Neural progenitor cell (in vitro differentiated cells): Measurements from ENCODE around the gene TSHZ2.

Source experiments
- CTCF ChIP-seq: fragments of 200-600 bp; sonication (generic); IDR thresholded peaks from 2 replicates; pipeline ENCODE4 v1.5.1; 2017; ENCODE audit warnings: antibody characterized with exemption, mild to moderate bottlenecking
- EZH2 ChIP-seq: fragments of 200-600 bp; sonication (generic); IDR thresholded peaks from 2 replicates; pipeline ENCODE4 v1.6.1; 2017; ENCODE audit warnings: antibody characterized with exemption, mild to moderate bottlenecking, moderate library complexity
- EZH2phosphoT487 ChIP-seq: fragments of 200-600 bp; sonication (generic); IDR thresholded peaks from 2 replicates; pipeline ENCODE4 v1.6.1; 2017; ENCODE audit warnings: antibody characterized with exemption

GRCh38 chr20:53384392-53384791 is 412.2 kb downstream of the TSHZ2 start:
- no peak for TF ChIP-seq EZH2
- TF ChIP-seq CTCF, result no peak
- TF ChIP-seq EZH2phosphoT487, result no peak
